Cerebellar nuclear complex (tissue), 1 donor: ENCODE measurements around the gene RUNX2.
"Not testable (repeated sequence)": the region's sequence is repeated elsewhere in the genome, so short reads cannot be mapped to it uniquely, and the experiment has no call there.

ENCODE experiments used
- DNase-seq, 2 experiments: peaks; one replicate each; lab custom pipeline; 2025; lab: John Stamatoyannopoulos, UW

RUNX2 gene

DNA sequence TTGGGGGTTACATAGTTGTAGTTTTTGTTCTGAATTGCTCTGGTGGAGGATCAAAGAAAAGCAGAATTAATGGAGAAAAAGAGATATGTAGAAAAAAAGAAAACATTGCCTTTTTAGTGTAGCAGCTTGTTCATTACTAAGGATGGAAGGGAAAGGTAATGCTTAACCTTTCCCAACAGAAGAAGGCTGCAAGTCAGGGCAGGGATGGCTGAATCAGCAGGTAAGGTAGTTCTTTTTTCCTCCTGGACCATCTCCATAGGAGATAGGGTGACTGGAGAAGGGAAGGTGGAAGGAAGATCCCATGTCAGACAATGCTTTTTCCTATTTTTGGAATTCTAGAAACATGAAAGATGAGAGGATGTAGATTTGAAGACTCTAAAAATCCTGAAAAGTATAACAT, 129.0 kb downstream of the RUNX2 start:
- DNase-seq = no peak

DNA sequence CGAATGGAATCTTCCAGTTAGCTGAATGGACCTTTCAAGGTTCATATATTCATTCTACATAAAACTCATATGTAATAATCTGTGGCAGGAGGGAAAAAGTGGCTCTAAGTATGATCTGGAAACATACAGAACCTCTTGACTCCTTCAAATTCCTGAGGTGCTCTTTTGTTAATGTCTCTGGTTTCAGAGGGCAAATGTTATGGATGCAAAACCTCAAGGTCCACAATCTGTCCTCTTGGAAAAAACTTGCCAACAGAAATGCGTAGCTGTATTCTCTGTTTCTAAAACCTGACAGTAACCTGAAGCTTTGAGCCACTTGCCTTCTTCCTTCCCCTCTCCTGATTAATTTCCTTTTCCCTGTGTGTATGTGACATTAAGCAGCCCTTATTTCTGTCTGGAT, 130.5 kb downstream of the RUNX2 start:
- DNase-seq = no peak

DNA sequence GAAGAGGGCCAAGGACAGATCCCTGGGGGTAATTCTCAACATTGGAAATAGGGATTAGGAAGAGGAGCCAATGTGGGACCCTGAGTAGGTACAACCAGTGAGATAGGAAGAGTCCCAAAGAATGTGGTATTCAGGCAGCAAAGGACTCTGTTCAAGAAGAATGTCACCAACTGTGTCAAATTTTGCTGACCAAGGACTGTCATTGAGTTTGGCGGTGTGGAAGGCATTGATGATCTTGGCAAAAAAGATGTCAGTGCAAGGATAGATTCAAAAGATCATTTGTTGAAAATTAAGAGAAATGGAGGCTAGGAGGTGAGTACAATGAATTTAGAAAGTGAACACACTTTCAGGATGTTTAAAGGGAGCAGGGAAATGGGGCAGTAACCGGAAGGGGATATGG, 132.0 kb downstream of the RUNX2 start:
- DNase-seq = no peak

DNA sequence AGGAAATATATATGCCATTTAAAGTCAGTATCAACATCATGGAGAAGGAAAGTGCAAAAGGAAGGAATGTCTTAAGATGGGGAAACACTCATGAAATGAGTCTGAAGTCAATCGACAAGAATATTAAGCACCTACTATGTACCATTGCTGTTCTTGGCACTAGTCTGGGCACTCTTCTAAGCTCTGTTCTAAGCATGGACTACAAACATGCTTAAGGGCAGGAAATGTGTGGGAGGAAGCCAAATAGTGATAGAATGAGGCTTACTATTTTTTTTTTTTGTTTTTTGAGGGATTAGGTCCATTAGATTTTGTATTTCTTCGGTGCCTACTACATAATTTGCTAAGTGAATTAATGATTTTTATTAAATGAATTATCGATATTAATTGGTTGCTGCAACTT, 133.4 kb downstream of the RUNX2 start:
- DNase-seq = no peak

DNA sequence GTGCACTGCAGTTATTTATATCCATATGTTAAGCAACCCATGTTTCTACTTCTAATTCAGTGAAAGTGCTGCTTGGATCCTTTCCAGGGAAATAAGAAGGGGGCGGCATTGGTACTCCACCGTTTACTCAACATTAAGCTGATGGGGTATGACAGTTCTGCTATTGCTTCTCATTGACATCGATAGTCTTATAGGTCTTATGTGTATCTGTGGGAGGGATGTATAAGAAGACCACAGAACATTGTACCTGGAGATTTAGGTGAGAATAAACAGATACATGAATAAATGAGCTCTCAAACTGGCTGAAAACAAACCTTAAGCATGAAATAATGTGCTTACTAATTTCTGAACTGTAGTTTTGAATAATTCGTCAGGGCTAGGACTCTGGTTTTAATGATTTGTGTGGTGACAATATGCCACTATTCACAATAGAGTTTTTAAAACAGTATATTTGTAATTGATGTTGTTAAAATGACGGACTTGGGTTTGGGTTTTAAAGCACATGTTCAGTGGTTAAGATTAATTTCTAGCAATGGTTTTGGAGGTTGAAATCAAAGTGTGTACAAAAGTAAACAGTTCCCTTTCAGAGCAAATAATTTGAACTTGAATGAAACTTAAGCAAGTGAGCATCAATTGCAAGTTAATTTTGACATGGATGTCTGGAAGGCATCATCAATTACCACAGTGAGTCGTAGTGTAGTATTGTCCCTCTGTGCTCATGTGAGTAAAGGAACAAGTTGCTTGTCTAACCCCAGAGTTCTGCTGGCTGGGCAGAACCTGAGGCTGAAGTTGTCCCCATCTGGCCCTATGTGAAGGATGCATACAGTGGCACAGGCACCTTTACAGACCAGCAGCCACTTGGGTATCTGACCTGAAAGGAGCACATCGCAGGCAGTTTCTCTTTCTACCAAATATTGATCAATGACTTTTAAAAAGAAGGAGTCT, 134.3 kb downstream of the RUNX2 start:
- DNase-seq = no peak

DNA sequence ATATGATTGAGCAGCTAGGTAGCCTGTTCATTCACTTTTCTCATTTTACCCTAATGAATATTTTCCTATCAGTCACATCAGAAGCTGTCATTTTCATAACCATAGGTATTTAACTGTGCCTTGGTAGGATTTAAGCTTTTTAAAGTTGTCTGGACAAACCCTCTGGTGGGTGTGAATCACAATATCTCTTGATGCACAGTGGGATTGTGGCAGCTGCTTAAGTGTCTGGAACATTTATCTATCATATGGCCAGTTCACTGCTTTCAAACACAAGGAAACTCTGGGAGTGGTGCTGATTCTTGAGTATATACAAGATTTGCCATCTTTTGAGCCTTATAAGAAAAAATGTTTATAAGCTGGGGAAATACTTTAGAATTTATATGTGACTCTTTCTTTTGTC, 136.6 kb downstream of the RUNX2 start:
- DNase-seq = no peak

DNA sequence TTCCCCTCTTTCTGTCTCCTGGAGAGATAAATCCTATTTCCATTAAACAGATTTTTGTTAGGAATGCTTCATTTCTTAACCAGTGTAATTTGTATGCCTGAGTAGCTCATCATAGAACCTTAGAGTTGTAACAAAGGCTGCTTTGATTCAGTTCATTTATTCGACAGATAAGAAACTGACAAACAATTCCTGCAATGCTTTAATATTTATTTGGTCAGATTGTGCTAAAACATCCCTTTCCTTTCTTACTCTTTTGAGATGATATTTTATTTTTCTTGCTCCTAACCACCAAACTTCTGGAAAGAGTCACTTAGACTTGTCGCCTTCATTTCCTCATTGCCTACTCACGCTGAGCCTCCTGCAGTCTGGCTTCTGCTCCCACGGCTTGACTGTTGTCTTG, 138.6 kb downstream of the RUNX2 start:
- no peak for DNase-seq

DNA sequence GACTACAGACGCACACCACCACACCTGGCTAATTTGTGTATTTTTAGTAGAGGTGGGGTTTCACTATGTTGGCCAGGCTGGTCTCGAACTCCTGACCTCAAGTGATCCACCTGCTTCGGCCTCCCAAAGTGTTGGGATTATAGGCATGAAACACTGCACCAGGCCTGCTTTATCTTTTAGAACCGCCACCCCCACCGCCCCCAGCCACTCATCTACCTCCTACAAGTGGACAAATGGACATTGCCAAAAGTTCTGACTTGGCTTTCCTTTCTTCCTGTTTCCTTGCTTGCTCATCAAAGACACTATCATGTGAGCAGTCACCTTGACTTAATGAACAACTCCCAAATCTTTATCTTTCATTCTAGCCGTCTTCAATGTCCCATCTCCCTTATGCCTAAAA, 139.3 kb downstream of the RUNX2 start:
- not testable (repeated sequence) for DNase-seq

DNA sequence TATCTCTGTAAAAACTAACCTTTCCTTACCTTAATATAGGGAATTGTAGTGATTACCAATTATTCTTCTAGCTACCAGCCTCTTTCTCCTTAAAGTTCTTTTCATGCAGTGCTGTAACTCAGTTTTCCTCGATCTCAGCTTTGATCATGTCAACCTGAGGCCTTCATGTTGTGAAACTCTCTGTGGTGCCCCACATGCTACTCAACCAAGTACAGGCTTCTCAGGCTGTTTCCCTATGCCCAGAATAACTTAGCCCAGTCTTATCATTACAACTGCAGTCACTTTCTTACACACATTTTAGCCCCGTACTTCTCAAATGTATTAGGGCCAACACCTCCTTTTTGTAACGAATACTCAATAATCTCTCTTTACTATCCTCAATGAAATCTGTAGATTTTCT, 139.7 kb downstream of the RUNX2 start:
- DNase-seq = no peak

DNA sequence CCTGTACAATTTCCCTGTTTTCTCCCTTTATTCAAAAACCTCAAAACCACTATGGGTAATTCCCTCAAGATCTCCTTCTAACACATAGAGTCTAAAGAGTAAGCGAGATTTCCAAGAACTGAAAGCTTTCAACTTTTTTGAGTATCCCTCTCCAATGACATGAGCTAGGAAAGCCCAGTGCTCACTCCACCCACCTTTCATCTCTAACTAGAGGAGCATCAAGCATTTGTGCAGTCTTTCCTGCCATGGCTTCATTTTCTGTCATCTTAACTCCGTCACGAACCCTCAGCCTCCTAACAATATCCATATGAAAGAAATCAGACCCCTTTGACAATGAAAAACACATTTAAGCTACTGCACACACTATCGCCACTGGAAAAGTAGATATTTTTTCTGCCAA, 141.5 kb downstream of the RUNX2 start:
- DNase-seq = no peak

DNA sequence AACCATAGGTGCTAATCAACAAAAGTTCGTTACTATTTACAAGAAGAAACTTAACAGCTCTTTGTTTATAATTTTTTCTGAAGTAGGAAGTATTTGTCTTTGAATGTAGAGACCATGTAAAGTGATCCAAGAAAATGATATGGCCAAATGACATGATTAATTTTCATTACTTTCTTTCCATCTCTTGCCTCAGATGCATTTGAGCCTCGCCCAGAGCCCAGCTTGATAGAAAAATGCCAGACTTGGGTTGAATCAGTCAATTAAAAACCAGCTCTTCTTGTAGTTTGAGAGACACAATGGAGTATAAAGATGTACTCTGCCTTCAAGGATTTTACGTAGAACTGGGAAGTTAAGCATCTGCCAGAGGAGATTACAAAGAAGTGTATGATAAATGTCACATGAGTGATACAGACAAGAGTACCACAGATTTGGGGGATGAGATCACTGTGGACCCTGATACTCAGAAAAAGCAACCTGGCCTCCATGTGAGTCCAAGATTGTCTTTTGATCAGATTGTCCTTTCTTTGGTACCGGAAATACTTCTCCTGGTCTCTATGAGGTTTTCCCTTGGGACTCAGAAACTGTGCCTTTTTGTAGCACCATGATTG, 142.1 kb downstream of the RUNX2 start:
- DNase-seq = no peak

DNA sequence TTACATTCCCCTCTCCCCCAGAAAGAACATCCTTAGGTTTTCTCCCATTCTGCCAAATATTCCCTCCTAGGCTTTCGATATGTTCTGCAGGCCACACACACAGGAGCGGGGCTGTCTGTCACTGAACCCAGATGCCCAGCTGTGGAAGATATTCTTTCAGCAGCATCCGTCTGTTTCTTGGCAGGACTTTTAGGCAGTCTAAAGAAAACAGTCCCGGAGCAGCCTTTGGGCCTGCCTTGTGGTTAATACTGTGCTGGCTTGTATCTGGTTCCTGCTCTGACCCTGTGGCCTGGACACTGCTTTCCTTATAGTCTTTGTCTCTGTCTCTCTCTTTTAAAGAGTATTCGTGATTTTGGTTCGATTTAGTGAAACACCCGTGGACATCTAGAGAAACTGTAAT, 144.3 kb downstream of the RUNX2 start:
- no peak for DNase-seq

DNA sequence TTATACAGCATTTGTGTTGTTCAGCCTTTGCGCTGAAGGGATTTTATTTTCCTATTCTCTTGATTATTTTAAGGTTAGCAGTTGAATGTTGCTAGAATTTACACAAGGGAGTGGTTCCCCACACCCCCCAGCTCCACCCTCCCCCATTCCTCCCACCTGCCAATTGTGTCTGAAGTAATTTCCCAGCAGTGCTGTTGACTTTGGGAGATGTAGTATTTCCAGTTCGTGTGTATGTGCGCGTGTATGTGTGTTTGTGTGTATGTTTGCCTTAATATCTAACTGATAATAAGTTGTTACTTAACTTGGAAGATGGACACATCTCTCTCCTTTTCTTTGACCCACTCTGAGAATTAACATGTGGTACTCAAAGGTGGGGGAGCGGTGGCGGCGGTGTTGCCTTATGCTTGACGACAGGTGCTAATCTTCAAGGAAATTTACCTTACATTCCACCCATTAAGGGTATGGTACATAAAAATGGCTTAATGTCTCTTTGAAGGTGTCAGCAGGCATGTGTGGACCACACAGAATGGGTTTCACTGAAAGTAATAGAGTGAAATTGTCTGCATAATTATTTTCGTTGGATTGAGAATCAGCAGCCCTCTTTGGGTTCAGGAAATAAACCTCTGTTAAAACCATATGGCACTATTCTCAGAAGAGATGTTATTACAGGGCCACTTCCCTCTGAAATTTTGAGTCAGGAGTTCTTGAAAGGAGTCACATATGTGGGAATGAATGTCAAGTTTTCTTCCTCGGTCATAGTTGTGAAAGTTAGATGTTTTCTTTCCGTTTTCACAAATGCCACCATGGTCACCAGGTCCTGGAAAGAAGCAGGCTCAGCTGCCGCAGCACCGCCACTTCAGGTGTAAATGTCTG, 145.2 kb downstream of the RUNX2 start:
- no peak for DNase-seq

DNA sequence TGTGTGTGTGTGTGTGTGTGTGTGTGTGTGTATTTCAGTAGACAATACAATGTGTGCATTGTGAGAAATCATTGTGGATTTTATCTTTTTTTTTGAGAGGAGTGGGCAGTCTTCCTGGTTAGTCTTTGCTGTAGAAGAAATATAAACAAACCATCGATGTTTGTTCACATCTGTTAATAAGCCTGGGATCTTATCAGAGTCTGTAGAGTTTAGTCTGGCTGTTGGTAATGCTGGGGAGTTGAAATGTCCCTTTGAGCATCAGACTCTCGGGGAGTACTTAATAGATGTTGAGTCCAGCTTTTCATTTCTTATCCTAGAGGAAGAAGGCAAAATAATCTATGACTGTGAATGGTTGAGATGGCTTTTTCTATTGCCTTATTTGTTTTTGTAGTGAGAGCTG, 146.2 kb downstream of the RUNX2 start:
- no peak for DNase-seq

DNA sequence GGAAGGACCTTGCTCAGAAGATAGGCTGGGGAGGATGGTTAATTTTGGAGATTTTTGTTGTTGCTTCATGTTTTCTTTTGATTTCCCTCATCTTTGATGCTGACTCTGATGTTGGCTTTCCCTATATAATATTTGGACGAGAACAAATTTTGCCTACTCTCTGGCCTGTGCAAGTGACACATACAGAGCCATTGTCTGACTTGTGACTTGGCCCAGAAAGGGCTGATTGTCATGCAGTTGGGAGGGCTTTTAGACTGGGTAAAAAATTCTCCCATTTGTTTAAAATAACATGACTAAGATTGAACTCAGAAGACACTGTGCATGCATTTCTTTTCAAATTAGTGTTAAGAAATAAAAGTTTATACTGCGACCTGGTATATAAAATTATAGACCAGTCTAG, 148.2 kb downstream of the RUNX2 start:
- DNase-seq = no peak

DNA sequence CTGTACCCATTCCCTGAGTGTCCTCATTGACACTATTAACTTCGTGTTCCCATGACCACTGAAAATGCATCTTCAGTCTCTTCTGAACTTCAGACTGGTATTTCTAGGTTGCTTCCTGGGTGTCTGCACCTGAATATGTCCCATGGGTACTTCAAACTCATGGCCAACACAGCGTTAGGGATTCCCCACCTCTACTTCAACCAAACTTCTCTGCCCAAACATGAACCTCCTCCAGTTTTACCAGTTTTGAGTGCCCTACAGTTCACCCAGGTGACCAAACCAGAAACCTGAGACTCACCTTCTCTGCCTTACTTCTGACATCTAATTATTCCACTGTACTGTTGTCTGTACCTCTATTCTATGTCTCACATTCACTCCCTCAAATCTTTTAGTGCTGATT, 149.1 kb downstream of the RUNX2 start:
- no peak for DNase-seq

DNA sequence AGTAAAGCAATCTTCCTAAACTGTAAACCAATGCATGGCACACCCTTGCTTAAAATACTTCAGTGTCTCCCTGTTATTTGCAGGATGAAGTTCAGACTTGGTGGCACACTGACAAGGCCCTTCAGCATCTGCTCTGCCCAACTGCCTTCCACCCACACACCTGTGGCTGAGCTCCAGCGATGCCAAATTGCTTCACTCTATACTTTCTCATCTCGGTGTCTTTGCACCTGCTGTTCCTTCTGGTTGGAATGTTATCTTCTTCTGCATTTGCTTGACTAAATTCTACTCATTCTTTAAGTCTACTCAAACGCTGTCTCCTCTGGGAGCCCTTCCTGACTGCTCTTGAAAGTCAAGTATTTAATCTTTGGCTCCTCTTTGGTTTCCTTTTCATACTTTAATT, 149.7 kb downstream of the RUNX2 start:
- DNase-seq = no peak

DNA sequence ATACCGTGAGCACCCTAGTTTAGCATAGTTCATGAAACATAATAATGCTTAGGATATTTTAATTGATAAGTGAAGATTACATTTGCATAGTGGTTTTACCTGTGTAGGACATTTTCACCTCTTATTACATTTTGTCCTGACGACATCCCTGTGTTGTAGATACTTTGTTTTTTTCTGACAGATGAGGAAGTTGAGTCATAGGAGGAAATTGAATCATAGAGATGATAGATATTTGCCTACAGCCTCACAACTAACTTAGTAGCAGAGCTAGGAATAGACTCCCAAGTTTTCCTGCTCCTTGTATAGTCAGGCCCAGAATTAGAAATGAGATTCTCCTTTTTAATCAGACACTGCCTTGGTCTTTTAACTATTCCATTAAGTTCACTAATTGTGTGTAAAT, 150.1 kb downstream of the RUNX2 start:
- no peak for DNase-seq

DNA sequence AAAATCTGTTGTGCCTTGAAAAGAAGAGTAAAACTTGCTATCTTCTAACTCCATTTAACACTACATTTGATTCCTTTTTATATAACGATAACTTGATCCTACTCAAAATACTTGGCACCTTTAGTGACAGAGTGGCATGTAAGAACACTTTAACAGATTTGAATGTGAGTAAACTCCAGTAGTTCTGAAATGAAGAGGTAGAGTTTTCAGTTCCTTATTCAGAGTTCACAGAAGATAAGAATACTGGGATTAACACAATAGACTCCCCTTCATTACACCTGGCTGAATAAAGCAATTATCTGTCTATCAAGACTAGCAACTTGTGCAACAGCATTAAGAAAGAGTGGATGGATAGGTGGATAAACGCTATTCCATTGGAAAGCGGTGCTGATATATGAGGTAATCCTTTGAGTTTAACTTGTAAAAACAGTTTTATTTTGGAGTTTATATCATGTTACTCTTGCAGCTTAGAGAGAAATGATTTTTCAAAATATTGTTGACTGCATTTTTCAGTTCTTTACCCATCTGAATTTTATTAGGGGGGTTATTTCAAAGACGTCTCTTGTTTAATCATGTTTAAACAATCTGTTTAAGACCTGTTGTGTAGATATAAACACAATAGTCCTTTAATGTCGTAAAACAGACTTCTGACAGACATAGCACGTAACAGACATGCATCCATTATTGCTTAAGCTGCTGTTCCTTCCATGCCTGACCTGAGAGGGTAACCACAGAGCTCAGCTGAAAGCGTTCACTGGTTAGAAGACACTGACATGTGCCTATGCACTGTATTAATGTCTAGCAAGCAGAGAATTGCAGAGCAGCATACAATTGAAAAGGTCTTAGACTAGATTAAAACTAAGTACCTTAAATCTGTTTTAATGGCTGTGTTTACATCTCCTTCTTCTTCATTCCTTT, 152.0 kb downstream of the RUNX2 start:
- no peak for DNase-seq

DNA sequence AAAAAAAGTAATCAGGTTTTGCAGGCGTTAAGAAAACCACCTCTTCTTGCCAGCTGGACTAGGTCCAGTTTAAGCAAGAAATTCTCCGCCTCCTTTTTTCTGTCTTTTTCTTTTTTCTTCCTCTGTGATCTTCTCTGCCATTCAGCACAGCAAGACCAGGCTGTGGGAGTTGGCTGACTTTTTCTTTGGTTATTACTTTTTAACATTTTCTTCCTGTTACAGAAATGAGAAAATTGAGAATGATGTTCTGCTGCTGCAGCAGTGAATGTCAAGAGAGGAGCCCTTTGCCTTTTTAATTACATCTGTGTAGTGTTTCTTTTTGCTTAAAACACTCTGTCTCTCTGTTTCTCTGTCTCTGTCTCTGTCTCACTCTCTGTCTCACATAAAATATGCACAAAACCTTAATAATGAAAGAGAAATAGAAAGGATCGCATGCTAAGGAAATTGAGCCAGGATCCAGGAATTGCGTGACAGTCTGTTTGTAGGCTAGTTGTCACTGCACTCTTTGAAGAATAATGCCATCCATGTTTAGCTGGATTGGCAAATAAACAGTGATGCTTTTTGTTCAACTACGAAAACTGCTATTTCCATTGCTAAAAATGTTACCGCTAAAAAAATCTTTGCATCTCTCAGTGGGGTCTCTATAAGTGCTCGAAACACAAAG, 152.8 kb downstream of the RUNX2 start:
- DNase-seq = no peak

DNA sequence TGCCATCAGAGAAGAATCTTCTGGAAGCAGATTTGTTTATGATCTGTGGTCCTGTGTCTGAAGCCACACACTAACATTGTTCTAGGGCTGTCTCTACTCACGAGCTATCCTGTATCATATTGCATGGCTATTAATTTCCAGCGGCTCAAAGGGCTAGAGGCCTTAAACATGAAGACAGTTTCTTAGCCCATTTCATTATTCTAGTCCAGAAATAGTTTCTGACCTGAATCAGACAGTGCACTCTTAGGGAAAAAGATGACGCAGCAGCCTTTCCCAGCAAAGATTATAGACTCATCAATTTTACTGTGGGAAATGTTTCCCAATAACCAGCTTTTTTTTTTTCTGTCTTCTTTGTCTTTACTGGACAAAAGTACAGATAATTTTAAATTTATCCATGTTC, 154.9 kb downstream of the RUNX2 start:
- no peak for DNase-seq
